ENCODE measurements around the gene FAM227B.

DNA sequence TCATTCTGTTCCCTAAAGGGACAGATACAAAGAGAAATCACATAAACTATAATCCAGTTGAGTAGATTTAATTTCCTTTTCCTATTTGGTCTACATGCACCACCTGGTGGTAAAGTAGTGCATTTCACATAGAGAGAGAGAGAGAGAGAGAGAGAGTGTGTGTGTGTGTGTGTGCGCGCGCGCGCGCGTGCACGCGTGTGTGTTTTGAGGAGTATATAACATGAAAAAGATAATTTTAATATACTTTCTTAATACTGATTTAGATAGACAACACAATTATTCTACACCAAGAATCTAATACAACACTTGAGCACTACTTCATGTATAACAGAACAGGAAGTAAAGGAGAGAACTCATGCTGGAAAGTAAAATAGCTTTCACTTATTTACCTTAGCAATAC, 198.6 kb downstream of the FAM227B start:
- TF ChIP-seq GATA3 (IDR thresholded peaks at IDR 0.05; ENCODE audit: low read depth, low read length) (no peak), GATA2 (IDR thresholded peaks at IDR 0.05; ENCODE audit: low read depth, low read length) (no peak)

All from SH-SY5Y (cell line).